Neural progenitor cell (in vitro differentiated cells): ENCODE results near the gene CASP3. TPM values are rescaled to one million over a fixed set of nuclear protein-coding genes. Genes with fewer than 3 reads are reported as not detected.
"Not testable (repeated sequence)": the region's sequence is repeated elsewhere in the genome, so short reads cannot be mapped to it uniquely, and the experiment has no call there.

Experiments
- DNase-seq: peaks from one replicate; pipeline ENCODE4 v3.0.0-alpha.2; 2016; ENCODE audit warnings: low spot score
- H2AFZ ChIP-seq: fragments of 200-600 bp; sonication (generic); replicated peaks from 2 replicates; pipeline ENCODE4 v1.6.1; 2016; ENCODE audit warnings: antibody characterized with exemption
- H3F3A ChIP-seq: fragments of 200-600 bp; sonication (generic); 2 replicates; pipeline ENCODE4 v1.6.1; 2016; ENCODE audit warnings: antibody characterized with exemption, low read depth
- H3K27ac ChIP-seq: fragments of 200-600 bp; sonication (generic); 2 replicates; pipeline ENCODE4 v1.5.1; 2016; ENCODE audit warnings: mild to moderate bottlenecking
- H3K27me3 ChIP-seq: fragments of 200-600 bp; sonication (generic); 2 replicates; pipeline ENCODE4 v1.6.1; 2016; ENCODE audit warnings: mild to moderate bottlenecking, moderate library complexity
- H3K36me3 ChIP-seq: fragments of 200-600 bp; sonication (generic); 2 replicates; pipeline ENCODE4 v1.5.1; 2016
- H3K4me1 ChIP-seq: fragments of 200-600 bp; sonication (generic); 2 replicates; pipeline ENCODE4 v1.6.1; 2016; ENCODE audit warnings: mixed run types
- H3K4me2 ChIP-seq: fragments of 200-600 bp; sonication (generic); 2 replicates; pipeline ENCODE4 v1.6.1; 2016
- H3K4me3 ChIP-seq: fragments of 200-600 bp; sonication (generic); 2 replicates; pipeline ENCODE4 v1.5.1; 2016
- H3K79me2 ChIP-seq: fragments of 200-600 bp; sonication (generic); 2 replicates; pipeline ENCODE4 v1.6.1; 2016; ENCODE audit warnings: low read depth
- H3K9ac ChIP-seq: fragments of 200-600 bp; sonication (generic); 2 replicates; pipeline ENCODE4 v1.6.1; 2016
- H3K9me3 ChIP-seq: fragments of 200-600 bp; sonication (generic); 2 replicates; pipeline ENCODE4 v1.5.1; 2016; ENCODE audit warnings: low read depth
- H4K20me1 ChIP-seq: fragments of 200-600 bp; sonication (generic); 2 replicates; pipeline ENCODE4 v1.6.1; 2016; ENCODE audit warnings: low read depth
- H3K27ac Mint-ChIP-seq: 3 replicates; pipeline ENCODE4 v1.8.0; 2021; ENCODE audit warnings: mixed read lengths
- H3K27me3 Mint-ChIP-seq: 2 replicates; pipeline ENCODE4 v1.8.0; 2022; ENCODE audit warnings: low read depth, mild to moderate bottlenecking, inconsistent platforms, moderate library complexity, mixed read lengths; ENCODE audit not compliant: insufficient read depth
- H3K36me3 Mint-ChIP-seq: 3 replicates; pipeline ENCODE4 v1.8.0; 2021; ENCODE audit warnings: mixed read lengths
- H3K4me1 Mint-ChIP-seq: 3 replicates; pipeline ENCODE4 v1.8.0; 2021; ENCODE audit warnings: mixed read lengths
- H3K4me3 Mint-ChIP-seq: 3 replicates; pipeline ENCODE4 v1.8.0; 2021; ENCODE audit warnings: mild to moderate bottlenecking, moderate library complexity, mixed read lengths
- H3K9me3 Mint-ChIP-seq: 3 replicates; pipeline ENCODE4 v1.8.0; 2020; ENCODE audit warnings: mixed read lengths
- CTCF ChIP-seq: fragments of 200-600 bp; sonication (generic); IDR thresholded peaks from 2 replicates; pipeline ENCODE4 v1.5.1; 2017; ENCODE audit warnings: antibody characterized with exemption, mild to moderate bottlenecking
- EZH2 ChIP-seq: fragments of 200-600 bp; sonication (generic); IDR thresholded peaks from 2 replicates; pipeline ENCODE4 v1.6.1; 2017; ENCODE audit warnings: antibody characterized with exemption, mild to moderate bottlenecking, moderate library complexity
- EZH2phosphoT487 ChIP-seq: fragments of 200-600 bp; sonication (generic); IDR thresholded peaks from 2 replicates; pipeline ENCODE4 v1.6.1; 2017; ENCODE audit warnings: antibody characterized with exemption
- total RNA-seq: library from RNA; depleted of rRNA; stranded (reverse); fragments of >200 nt; gene quantifications from 2 replicates; pipeline ENCODE4 v1.2.3, GENCODE V29; 2015; ENCODE audit warnings: low replicate concordance

The CASP3 gene
- total RNA-seq, 1 donor from 2014 or later: 69.8 TPM

GRCh38 chr4:184617600-184618196, 31.5 kb downstream of the CASP3 start:
- Histone ChIP-seq H4K20me1 (no peaks in the 10 kb centered on the region), H3K36me3 (no peaks in the 10 kb centered on the region), H2AFZ (no peak overlapping the region), H3F3A (no peaks in the 10 kb centered on the region), H3K27ac (no peak overlapping the region), H3K4me2 (no peak overlapping the region), H3K9ac (no peak overlapping the region), H3K79me2 (no peaks in the 10 kb centered on the region), H3K4me3 (no peak overlapping the region), H3K27me3 (no peaks in the 10 kb centered on the region), H3K4me1 (no peaks in the 10 kb centered on the region), H3K9me3 (no peaks in the 10 kb centered on the region)
- DNase-seq: no peak
- Mint-ChIP-seq H3K27ac (no peak overlapping the region), H3K9me3 (peaks cover 11% of the 10 kb centered on the region), H3K4me1 (peaks cover 7% of the 10 kb centered on the region), H3K4me3 (no peak overlapping the region), H3K36me3 (peaks cover 7% of the 10 kb centered on the region), H3K27me3 (peaks cover 5% of the 10 kb centered on the region)
- TF ChIP-seq EZH2phosphoT487: no peak
- TF ChIP-seq CTCF: no peak
- no peak for TF ChIP-seq EZH2

GRCh38 chr4:184616633-184617551, 32.4 kb downstream of the CASP3 start:
- peaks cover 11% of the 10 kb centered on the region for H3K9me3 Mint-ChIP-seq
- no peak overlapping the region for H3K4me3 Mint-ChIP-seq
- peaks cover 5% of the 10 kb centered on the region for H3K36me3 Mint-ChIP-seq
- no peaks in the 10 kb centered on the region for H3K79me2 ChIP-seq
- no peak for DNase-seq
- no peaks in the 10 kb centered on the region for H3K4me1 ChIP-seq
- H3K4me1 Mint-ChIP-seq: peaks cover 7% of the 10 kb centered on the region
- peak overlapping the region; percentile 17 for H2AFZ ChIP-seq
- H3K27ac ChIP-seq: no peak overlapping the region
- H3K27ac Mint-ChIP-seq: no peak overlapping the region
- H3K9me3 ChIP-seq: no peaks in the 10 kb centered on the region
- H3F3A ChIP-seq: no peaks in the 10 kb centered on the region
- no peak overlapping the region for H3K4me2 ChIP-seq
- TF ChIP-seq EZH2 (no peak), CTCF (no peak), EZH2phosphoT487 (no peak)
- no peaks in the 10 kb centered on the region for H4K20me1 ChIP-seq
- H3K9ac ChIP-seq: no peak overlapping the region
- H3K36me3 ChIP-seq: no peaks in the 10 kb centered on the region
- no peaks in the 10 kb centered on the region for H3K27me3 ChIP-seq
- peaks cover 5% of the 10 kb centered on the region for H3K27me3 Mint-ChIP-seq
- H3K4me3 ChIP-seq: no peak overlapping the region

DNA sequence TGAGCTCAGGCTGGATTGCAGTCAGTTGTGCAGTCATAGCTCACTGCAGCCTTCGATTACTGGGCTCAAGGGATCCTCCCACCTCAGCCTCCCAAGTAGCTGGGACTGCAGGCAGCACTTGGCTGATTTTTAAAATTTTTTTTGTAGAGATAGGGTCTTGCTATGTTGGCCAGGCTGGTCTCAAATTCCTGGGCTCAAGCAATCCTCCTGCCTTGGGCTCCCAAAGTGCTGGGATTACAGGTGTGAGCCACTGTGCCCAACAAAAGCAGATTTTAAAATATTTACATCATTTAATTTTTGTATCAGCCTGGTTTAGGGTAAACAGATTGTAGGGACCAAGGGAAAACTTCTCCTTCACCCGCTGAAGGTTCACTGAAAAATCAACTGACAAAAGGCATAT, 33.1 kb downstream of the CASP3 start:
- not testable (repeated sequence) for H3K36me3 Mint-ChIP-seq, H2AFZ ChIP-seq, H3K4me1 Mint-ChIP-seq, H3K27me3 Mint-ChIP-seq, DNase-seq, H3K4me2 ChIP-seq, H3K4me1 ChIP-seq, H3K4me3 ChIP-seq, H4K20me1 ChIP-seq, H3K36me3 ChIP-seq, H3K79me2 ChIP-seq, H3K27ac Mint-ChIP-seq, H3F3A ChIP-seq, H3K9me3 Mint-ChIP-seq, H3K4me3 Mint-ChIP-seq, H3K27ac ChIP-seq, H3K9ac ChIP-seq, H3K9me3 ChIP-seq, H3K27me3 ChIP-seq

DNA sequence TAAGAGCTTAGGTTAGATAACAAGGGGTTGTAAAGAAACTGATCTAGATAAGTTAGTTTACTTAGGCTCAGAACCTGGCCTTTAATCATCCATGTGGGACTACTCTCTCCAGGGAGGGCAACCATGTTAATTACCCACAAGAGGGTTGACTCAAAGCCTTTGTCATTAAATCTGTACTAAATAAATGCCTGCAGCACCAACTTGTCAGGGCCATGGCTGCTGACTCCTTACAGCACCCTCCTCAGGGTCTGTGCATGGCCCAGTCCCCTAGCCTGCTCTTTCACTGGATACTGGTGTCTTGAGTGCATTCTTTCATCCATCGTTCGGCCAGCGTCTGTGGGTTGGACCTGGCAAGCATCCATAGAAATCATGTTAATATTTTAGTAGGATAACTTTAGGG, 34.7 kb downstream of the CASP3 start:
- Mint-ChIP-seq H3K36me3 (peaks cover 2% of the 10 kb centered on the region), H3K4me3 (no peak overlapping the region), H3K4me1 (peaks cover 7% of the 10 kb centered on the region), H3K9me3 (peaks cover 8% of the 10 kb centered on the region), H3K27me3 (peaks cover 3% of the 10 kb centered on the region), H3K27ac (no peak overlapping the region)
- no peaks in the 10 kb centered on the region for H3F3A ChIP-seq
- no peak overlapping the region for H3K27ac ChIP-seq
- H4K20me1 ChIP-seq: no peaks in the 10 kb centered on the region
- no peaks in the 10 kb centered on the region for H3K9me3 ChIP-seq
- H3K4me3 ChIP-seq: no peak overlapping the region
- H2AFZ ChIP-seq: no peak overlapping the region
- DNase-seq: no peak
- no peaks in the 10 kb centered on the region for H3K27me3 ChIP-seq
- H3K4me2 ChIP-seq: no peak overlapping the region
- TF ChIP-seq EZH2phosphoT487 (no peak), EZH2 (no peak)
- H3K9ac ChIP-seq: no peak overlapping the region
- no peaks in the 10 kb centered on the region for H3K36me3 ChIP-seq
- no peaks in the 10 kb centered on the region for H3K79me2 ChIP-seq
- H3K4me1 ChIP-seq: no peaks in the 10 kb centered on the region
